Left lung (tissue), 10 donors: ENCODE results near the gene USP31. TPM values are rescaled to one million over a fixed set of nuclear protein-coding genes. Genes with fewer than 3 reads are reported as not detected.

Source experiments
- ATAC-seq: fragments of 200-7000 bp; cut with Tn5 transposase; one replicate; pipeline ENCODE4 v1.9.1; 2020; ENCODE audit warnings: moderate library complexity
- DNase-seq, 4 donors: peaks; one replicate each; pipeline ENCODE4 v3.0.0-alpha.2; 2013 to 2020
- H3K27ac ChIP-seq, 2 donors: fragments of 200-600 bp; sonication (generic) in 1 of 2; one replicate each; pipeline versions ENCODE4 v1.5.0 to v1.8.0; 2020 to 2021
- H3K27me3 ChIP-seq, 2 donors: fragments of 200-600 bp; sonication (generic) in 1 of 2; one replicate each; pipeline versions ENCODE4 v1.5.0 to v1.8.0; 2020 to 2021
- H3K36me3 ChIP-seq, 2 donors: fragments of 200-600 bp; sonication (generic) in 1 of 2; one replicate each; pipeline versions ENCODE4 v1.5.0 to v1.8.0; 2020 to 2021
- H3K4me1 ChIP-seq, 2 donors: fragments of 200-600 bp; one replicate each; pipeline ENCODE4 v1.8.0; 2021
- H3K4me3 ChIP-seq, 2 donors: fragments of 200-600 bp; sonication (generic) in 1 of 2; one replicate each; pipeline versions ENCODE4 v1.5.0 to v1.8.0; 2020 to 2021; ENCODE audit warnings: mild to moderate bottlenecking in 1 of 2
- H3K9me3 ChIP-seq, 2 donors: fragments of 200-600 bp; sonication (generic) in 1 of 2; one replicate each; pipeline versions ENCODE4 v1.5.0 to v1.8.0; 2020 to 2021
- CTCF ChIP-seq, 2 donors: fragments of 200-600 bp; sonication (generic) in 1 of 2; IDR thresholded peaks; one replicate each; pipeline versions ENCODE4 v1.5.0 to v1.8.0; 2021; ENCODE audit warnings: antibody characterized with exemption in 2 of 2
- intact Hi-C, 2 donors: fragments of 100-400 bp; cut with DNase I; formaldehyde crosslinking; loops; one replicate each; pipeline versions ENCODE4 v1.11.2 to v1.14.2; 2022
- polyA plus RNA-seq, 6 donors: library from polyadenylated mRNA; unstranded; fragments of 120-200 nt; gene quantifications; one replicate each; pipeline ENCODE4 v1.2.1, GENCODE V29; 2013; ENCODE audit not compliant: insufficient read length in 6 of 6
- total RNA-seq, 2 donors: library from RNA; stranded (reverse); fragmentation: NEBNext Ultra II Directional; extraction: Animal tissue kit (Norgen Biotek cat#: 25700); gene quantifications; one replicate each; pipeline ENCODE4 v1.2.1, GENCODE V29; 2021
- donor health status: DM: no; HTN: yes; CAD: no.
- donor health status: DM: no; HTN: no; CAD: no.

The USP31 gene
- total and polyA plus RNA-seq, 8 donors, result 8.7 to 17.7 (median 9.8) TPM

GRCh38 chr16:23052908-23053580 is 96.2 kb downstream of the USP31 start:
- DNase-seq, result no peak
- Histone ChIP-seq H3K27me3 (peaks cover 3 to 36% of the 10 kb centered on the region in 2 donors), H3K4me1 (no peaks in the 10 kb centered on the region), H3K4me3 (no peak overlapping the region), H3K36me3 (no peaks in the 10 kb centered on the region), H3K9me3 (no peaks in the 10 kb centered on the region), H3K27ac (no peak overlapping the region)
- intact Hi-C loops, result no loop called here
- no peak for ATAC-seq
- no peak for TF ChIP-seq CTCF (IDR thresholded peaks at IDR 0.05)

- H3K4me1 ChIP-seq, result no peaks in the 10 kb centered on the region
- no peaks in the 10 kb centered on the region for H3K36me3 ChIP-seq
- DNase-seq (no peak), ATAC-seq (no peak)
- intact Hi-C loops, result no loop called here
- no peak for TF ChIP-seq CTCF (IDR thresholded peaks at IDR 0.05)
- peaks cover 3 to 39% of the 10 kb centered on the region in 2 donors for H3K27me3 ChIP-seq
- no peak overlapping the region for H3K27ac ChIP-seq
- H3K9me3 ChIP-seq, result no peaks in the 10 kb centered on the region
- H3K4me3 ChIP-seq, result no peak overlapping the region
Observed at GRCh38 chr16:23052221-23052620, 97.0 kb downstream of the USP31 start.

GRCh38 chr16:23051587-23051986 is 97.7 kb downstream of the USP31 start:
- Histone ChIP-seq H3K4me1 (no peaks in the 10 kb centered on the region), H3K36me3 (no peaks in the 10 kb centered on the region), H3K27ac (no peak overlapping the region), H3K27me3 (peaks cover 3 to 39% of the 10 kb centered on the region in 2 donors), H3K9me3 (no peaks in the 10 kb centered on the region), H3K4me3 (no peak overlapping the region)
- TF ChIP-seq CTCF (IDR thresholded peaks at IDR 0.05), result no peak
- ATAC-seq (no peak), DNase-seq (no peak)
- intact Hi-C loops, result no loop called here

- Histone ChIP-seq H3K4me1 (no peaks in the 10 kb centered on the region), H3K36me3 (no peaks in the 10 kb centered on the region), H3K9me3 (peaks cover 0 to 8% of the 10 kb centered on the region in 2 donors), H3K4me3 (no peak overlapping the region), H3K27me3 (peaks cover 3 to 41% of the 10 kb centered on the region in 2 donors), H3K27ac (no peak overlapping the region)
- ATAC-seq (no peak), DNase-seq (no peak)
- TF ChIP-seq CTCF (IDR thresholded peaks at IDR 0.05), result no peak
- intact Hi-C loops, result no loop called here
Observed at GRCh38 chr16:23048164-23048563, 101.1 kb downstream of the USP31 start.

- Histone ChIP-seq H3K4me1 (no peaks in the 10 kb centered on the region), H3K9me3 (peaks cover 0 to 8% of the 10 kb centered on the region in 2 donors), H3K4me3 (no peak overlapping the region), H3K27ac (no peak overlapping the region), H3K36me3 (no peaks in the 10 kb centered on the region), H3K27me3 (peaks cover 0 to 16% of the 10 kb centered on the region in 2 donors)
- no peak for TF ChIP-seq CTCF (IDR thresholded peaks at IDR 0.05)
- DNase-seq (no peak), ATAC-seq (no peak)
- intact Hi-C loops, result no loop called here
Observed at GRCh38 chr16:23045025-23045424, 104.2 kb downstream of the USP31 start.
